ENCODE measurements around the gene PTGR1.
"Not testable (repeated sequence)": the region's sequence is repeated elsewhere in the genome, so short reads cannot be mapped to it uniquely, and the experiment has no call there.

PTGR1 gene

GRCh38 chr9:111599092-111599954 is at the start of gene PTGR1:
TSS of gene PTGR1 (minus strand) at chr9:111599647. CDS start at chr9:111597422, 2,225 bp downstream.
- no peak for DNase-seq (ENCODE audit: low spot score)

- DNase-seq (ENCODE audit: low spot score), result no peak
Observed at GRCh38 chr9:111649016-111649415, 49.6 kb upstream of the PTGR1 start.

- no peak for DNase-seq (ENCODE audit: low spot score)
Observed at GRCh38 chr9:111648066-111648465, 48.6 kb upstream of the PTGR1 start.

- no peak for DNase-seq (ENCODE audit: low spot score)
Observed at GRCh38 chr9:111646417-111646816, 47.0 kb upstream of the PTGR1 start.

GRCh38 chr9:111645806-111646205 is 46.4 kb upstream of the PTGR1 start:
- no peak for DNase-seq (ENCODE audit: low spot score)

GRCh38 chr9:111644195-111644772 is 44.8 kb upstream of the PTGR1 start:
- no peak for DNase-seq (ENCODE audit: low spot score)

GRCh38 chr9:111637421-111637950 is 38.0 kb upstream of the PTGR1 start:
- DNase-seq (ENCODE audit: low spot score), result no peak

- no peak for DNase-seq (ENCODE audit: low spot score)
Observed at GRCh38 chr9:111634860-111635259, 35.4 kb upstream of the PTGR1 start.

- no peak for DNase-seq (ENCODE audit: low spot score)
Observed at GRCh38 chr9:111633389-111633736, 33.9 kb upstream of the PTGR1 start.

- no peak for DNase-seq (ENCODE audit: low spot score)
Observed at GRCh38 chr9:111632695-111633388, 33.4 kb upstream of the PTGR1 start.

GRCh38 chr9:111632060-111632459 is 32.6 kb upstream of the PTGR1 start:
- no peak for DNase-seq (ENCODE audit: low spot score)

GRCh38 chr9:111631214-111631971 is 31.9 kb upstream of the PTGR1 start, which contains the start of gene DNAJC25:
TSS of gene DNAJC25 (plus strand) at chr9:111631334. CDS start at chr9:111631408, 74 bp downstream.
- peak; percentile 95 for DNase-seq (ENCODE audit: low spot score)

- no peak for DNase-seq (ENCODE audit: low spot score)
Observed at GRCh38 chr9:111630964-111631213, 31.4 kb upstream of the PTGR1 start.

GRCh38 chr9:111630182-111630963 is 30.9 kb upstream of the PTGR1 start:
- no peak for DNase-seq (ENCODE audit: low spot score)

- DNase-seq (ENCODE audit: low spot score), result no peak
Observed at GRCh38 chr9:111628411-111628810, 29.0 kb upstream of the PTGR1 start.

GRCh38 chr9:111627260-111627963 is 28.0 kb upstream of the PTGR1 start:
- DNase-seq (ENCODE audit: low spot score), result no peak

GRCh38 chr9:111622626-111623025 is 23.2 kb upstream of the PTGR1 start:
- DNase-seq (ENCODE audit: low spot score), result no peak

- DNase-seq (ENCODE audit: low spot score), result no peak
Observed at GRCh38 chr9:111621895-111622480, 22.5 kb upstream of the PTGR1 start.

GRCh38 chr9:111617349-111617748 is 17.9 kb upstream of the PTGR1 start:
- DNase-seq (ENCODE audit: low spot score), result not testable (repeated sequence)

GRCh38 chr9:111615928-111616327 is 16.5 kb upstream of the PTGR1 start:
- DNase-seq (ENCODE audit: low spot score), result no peak
